Bronchial epithelial cell (primary cell): ENCODE results near the gene CRACR2A. TPM values are rescaled to one million over a fixed set of nuclear protein-coding genes. Genes with fewer than 3 reads are reported as not detected.

Experiments
- DNase-seq: peaks from one replicate; pipeline ENCODE4 v3.0.0-alpha.2; 2010; ENCODE audit warnings: low read depth
- FAIRE-seq: peaks from 2 replicates; lab custom pipeline; 2011; peaks lifted over from hg19 to GRCh38; lab: Jason Lieb, UNC
- H3K27me3 ChIP-seq: 2 replicates; pipeline ENCODE4 v1.5.1; 2011; ENCODE audit warnings: low read length; ENCODE audit not compliant: control insufficient read depth, insufficient read depth
- H3K36me3 ChIP-seq: 2 replicates; pipeline ENCODE4 v1.5.1; 2011; ENCODE audit warnings: low read length; ENCODE audit not compliant: control insufficient read depth, insufficient read depth
- H3K4me3 ChIP-seq: 2 replicates; pipeline ENCODE4 v1.5.1; 2011; ENCODE audit warnings: mild to moderate bottlenecking, low read depth, low read length, control low read depth
- total RNA-seq: library from RNA; depleted of rRNA; stranded (reverse); fragments of >200 nt; gene quantifications from 2 replicates; pipeline ENCODE4 v1.2.1, GENCODE V29; 2014
- TF ChIP-seq, protein P1 (sequence below): IDR thresholded peaks from 2 replicates; pipeline ENCODE4 v1.5.1; 2011; ENCODE audit warnings: mild to moderate bottlenecking, moderate library complexity, low read length, control low read depth, inconsistent platforms; ENCODE audit not compliant: insufficient read depth, severe bottlenecking

The CRACR2A gene
- total RNA-seq, 1 donor from 2014 or later = 1.1 TPM

DNA sequence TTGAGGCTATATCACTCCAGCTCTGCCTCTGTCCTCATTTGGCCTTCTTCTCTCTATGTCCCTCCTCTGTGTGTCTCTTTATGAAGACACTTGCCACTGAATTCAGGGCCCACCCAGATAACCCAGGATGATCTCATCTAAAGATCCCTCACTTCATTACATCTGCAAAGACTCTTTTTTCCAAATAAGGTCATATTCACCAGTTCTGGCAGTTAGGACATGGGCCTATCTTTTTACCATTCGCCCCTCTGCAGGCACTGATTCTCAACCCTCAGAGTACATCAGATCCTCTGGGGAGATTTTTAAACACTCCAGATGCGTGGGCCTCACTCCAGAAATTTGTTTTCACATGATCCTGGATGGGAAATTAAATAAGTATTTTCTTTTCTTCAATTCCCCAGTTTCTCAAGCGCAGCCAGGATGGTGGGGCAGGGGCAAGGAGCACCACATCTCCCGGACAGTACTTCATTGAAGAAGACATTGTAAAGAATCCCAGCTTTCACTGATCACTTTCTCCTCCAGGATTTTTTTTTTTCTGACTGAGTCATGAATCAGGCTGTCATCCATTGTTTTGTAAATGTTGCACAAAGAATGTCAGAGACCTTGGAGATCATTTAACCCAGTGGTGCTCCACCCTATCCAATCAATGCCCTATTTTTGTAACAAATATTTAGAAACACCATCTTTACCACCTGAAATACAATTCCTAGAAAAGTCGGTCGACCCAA lies 27.4 kb downstream of the CRACR2A start:
- Histone ChIP-seq H3K4me3 (no peak overlapping the region), H3K36me3 (no peaks in the 10 kb centered on the region), H3K27me3 (no peaks in the 10 kb centered on the region)
- TF ChIP-seq, protein P1, sequence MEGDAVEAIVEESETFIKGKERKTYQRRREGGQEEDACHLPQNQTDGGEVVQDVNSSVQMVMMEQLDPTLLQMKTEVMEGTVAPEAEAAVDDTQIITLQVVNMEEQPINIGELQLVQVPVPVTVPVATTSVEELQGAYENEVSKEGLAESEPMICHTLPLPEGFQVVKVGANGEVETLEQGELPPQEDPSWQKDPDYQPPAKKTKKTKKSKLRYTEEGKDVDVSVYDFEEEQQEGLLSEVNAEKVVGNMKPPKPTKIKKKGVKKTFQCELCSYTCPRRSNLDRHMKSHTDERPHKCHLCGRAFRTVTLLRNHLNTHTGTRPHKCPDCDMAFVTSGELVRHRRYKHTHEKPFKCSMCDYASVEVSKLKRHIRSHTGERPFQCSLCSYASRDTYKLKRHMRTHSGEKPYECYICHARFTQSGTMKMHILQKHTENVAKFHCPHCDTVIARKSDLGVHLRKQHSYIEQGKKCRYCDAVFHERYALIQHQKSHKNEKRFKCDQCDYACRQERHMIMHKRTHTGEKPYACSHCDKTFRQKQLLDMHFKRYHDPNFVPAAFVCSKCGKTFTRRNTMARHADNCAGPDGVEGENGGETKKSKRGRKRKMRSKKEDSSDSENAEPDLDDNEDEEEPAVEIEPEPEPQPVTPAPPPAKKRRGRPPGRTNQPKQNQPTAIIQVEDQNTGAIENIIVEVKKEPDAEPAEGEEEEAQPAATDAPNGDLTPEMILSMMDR = no peak
- DNase-seq (peak; percentile 74), FAIRE-seq (no peak)

DNA sequence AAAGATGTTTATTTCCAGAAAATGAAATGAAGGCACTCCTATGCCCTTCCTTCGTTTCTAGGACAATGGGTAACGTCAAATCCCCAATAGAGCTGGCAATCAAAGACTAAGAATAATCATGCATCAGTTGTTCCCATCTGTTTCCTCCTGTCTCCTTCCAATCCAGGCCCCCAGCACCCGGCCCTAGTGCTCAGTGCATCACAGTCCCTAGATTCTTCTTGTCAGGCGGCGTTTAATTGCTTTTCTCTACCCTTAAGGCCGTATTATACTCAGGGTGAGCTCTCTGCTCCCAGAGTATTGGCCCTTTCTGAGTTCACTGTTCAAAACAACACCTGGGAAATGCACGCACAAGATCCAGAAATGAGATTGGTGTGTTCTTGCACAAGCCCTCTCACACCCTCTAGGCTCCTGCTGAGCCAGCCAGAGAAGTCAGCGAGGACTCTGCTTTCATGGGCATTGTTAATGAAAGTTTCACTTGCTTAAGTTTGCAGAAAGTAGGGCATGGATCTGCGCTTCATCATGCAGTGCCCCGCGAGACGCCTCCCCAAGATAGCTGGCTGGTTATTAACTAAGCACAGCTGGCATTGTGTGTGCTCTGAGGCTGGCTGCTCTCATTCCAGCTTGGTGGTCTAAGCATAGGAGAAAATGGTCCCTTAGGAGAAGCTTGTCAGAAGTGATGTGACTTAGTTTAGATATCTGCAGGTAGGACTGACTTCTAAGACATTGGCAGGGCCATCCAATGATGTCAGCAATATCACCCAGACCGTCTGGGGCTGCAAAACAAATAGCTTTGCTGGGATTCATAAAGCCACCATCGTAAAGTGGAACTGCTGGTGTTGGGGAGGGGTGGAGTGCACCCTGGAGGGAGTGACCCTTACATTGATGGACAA lies 28.7 kb downstream of the CRACR2A start:
- Histone ChIP-seq H3K27me3 (no peaks in the 10 kb centered on the region), H3K4me3 (no peak overlapping the region), H3K36me3 (no peaks in the 10 kb centered on the region)
- TF ChIP-seq, protein P1 = no peak
- FAIRE-seq (no peak), DNase-seq (no peak)

DNA sequence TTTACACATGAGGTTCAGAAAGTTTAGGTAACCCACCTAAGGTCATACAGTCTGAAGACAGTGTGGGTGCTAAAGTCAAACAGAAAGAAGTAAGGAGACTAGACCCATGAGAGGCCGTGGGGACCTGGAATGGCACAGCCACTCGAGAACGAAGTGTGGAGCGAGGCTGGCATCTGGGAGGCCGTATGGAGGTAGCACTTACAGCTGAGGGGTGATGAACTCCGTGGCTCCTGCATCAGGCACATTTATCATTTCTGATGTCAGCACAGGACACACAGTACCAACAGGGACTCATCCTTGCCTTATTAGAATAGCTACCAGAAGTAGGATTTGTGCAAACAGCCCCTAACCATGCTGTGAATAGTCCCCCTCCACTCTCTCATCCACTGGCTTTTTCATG lies 30.5 kb downstream of the CRACR2A start:
- H3K4me3 ChIP-seq = no peak overlapping the region
- TF ChIP-seq, protein P1 = no peak
- H3K36me3 ChIP-seq = no peaks in the 10 kb centered on the region
- FAIRE-seq (no peak), DNase-seq (no peak)
- H3K27me3 ChIP-seq = peaks cover 1% of the 10 kb centered on the region

DNA sequence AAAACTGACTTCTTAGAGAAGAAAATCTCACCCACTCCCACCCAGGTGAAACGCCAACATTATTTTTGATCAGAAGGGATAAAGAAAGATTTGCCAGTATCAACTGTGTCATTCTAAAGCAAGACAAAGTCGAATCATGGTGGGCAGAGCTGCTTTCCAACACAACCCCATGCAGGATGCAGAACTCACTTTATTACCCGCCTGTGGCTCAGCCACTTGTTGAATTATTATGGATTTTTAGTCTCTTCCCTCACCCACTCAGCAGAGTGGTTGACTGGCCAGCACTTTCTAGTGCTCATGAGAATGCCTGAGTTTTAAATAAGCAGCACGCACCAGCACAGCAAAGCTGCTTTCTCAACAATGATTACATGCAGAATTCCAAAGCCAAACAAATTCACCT lies 32.1 kb downstream of the CRACR2A start:
- FAIRE-seq (no peak), DNase-seq (no peak)
- H3K27me3 ChIP-seq = peaks cover 1% of the 10 kb centered on the region
- no peaks in the 10 kb centered on the region for H3K36me3 ChIP-seq
- H3K4me3 ChIP-seq = no peak overlapping the region
- TF ChIP-seq, protein P1 = no peak

DNA sequence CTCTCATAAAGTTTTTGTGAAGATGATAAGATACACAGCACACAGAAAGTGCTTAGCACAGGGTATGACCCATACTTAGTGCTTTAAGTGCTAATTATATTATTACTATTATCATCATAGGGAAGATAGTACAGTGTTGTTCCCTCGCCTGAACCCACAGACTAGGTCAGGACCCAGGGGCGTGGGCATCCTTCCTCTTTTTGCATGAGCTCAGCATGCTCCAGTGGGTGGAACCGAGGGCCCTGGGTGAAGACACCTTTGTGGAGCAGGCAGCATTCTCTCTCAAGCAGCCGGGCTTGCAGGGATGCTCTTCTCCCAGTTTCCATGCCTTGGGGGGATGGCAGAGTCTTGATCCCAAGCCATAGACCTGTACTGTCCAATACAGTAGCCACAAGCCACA lies 34.8 kb downstream of the CRACR2A start:
- FAIRE-seq (no peak), DNase-seq (no peak)
- Histone ChIP-seq H3K4me3 (no peak overlapping the region), H3K27me3 (peaks cover 1% of the 10 kb centered on the region), H3K36me3 (no peaks in the 10 kb centered on the region)
- TF ChIP-seq, protein P1 = no peak
